GM18907 (cell line): Measurements from ENCODE around the gene NNAT.

Experiments used
- ATAC-seq: cut with Tn5 transposase; IDR thresholded peaks from one replicate; pipeline ENCODE4 v1.9.1; 2021; ENCODE audit warnings: mild to moderate bottlenecking, moderate library complexity; ENCODE audit not compliant: unreplicated experiment

NNAT gene

DNA sequence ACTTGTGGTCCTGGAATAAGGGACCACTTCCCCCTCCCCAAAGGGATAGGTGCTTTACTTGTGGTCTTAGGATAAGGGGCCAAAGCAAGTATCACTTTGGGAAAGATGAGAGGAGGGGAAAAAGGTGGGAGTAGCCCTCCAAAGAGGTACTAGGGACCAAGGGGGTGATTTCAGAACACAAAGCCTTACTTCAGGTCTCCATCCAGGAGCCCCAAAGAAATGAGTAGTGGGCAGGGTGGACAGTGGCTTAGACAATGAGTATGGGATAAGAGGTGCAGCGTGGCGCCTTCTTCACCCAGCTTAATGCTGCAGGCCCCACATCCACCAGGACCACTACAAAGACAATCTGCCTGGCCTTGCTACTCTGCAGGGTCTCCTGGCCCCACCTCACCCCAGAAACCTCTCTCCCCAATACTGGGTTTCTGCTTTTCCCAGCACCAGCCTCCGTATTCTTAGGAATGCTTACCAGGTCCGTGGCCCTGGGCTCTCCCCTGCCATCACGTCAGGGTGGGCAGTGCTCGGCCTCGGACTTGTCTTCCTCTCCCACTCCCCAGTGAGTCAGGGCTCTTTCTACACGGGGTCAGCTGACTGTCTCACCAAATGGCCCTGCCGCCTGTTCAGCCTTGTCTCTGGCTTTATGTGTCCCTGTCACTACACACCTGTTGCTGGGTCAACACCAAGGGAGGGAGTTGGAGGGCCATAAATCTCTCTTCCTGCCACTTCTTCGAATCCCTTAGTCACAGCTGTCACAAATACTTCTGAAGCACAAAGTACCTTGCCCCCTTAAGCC is 3.1 kb downstream of the NNAT start:
- no peak for ATAC-seq

DNA sequence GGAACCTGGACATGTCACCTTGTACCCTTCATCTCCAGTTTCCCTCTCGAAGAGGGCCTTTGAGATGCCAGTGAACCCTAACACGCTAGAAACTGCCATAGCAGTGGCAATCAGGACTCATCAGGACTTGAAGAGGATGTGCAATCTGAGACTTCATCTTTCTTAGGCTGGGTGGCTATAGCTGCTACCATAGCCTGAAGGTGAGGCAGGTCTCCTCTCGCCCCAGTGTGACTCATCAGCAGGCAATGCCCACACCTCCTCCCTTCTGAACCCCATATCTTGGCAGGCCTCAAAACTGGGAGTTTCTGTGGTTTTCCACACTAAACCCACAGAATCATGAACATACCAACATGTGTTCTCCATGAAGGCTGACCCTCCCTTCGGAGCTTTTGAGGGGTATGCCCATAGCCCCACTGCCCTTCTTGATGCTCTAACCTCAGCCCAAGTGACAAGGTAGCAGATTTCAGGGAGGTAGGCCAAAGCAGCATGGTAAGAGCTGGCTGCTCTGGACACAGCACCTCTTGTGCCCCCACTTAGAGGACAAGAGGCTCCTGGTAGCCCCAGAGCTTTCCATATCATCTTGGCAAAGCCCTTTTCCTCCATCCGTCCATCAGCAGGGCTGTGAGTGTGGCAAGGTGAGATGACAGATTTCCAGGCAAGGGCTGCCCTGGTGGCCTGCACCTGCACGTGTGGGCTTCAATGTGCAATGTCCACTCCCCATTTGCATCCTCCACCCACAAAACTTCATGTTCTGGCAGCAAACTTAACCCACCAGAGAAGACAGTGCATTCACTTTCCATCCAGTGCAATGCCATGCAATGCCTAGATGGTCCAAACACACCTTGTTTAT is 4.0 kb downstream of the NNAT start:
- no peak for ATAC-seq

DNA sequence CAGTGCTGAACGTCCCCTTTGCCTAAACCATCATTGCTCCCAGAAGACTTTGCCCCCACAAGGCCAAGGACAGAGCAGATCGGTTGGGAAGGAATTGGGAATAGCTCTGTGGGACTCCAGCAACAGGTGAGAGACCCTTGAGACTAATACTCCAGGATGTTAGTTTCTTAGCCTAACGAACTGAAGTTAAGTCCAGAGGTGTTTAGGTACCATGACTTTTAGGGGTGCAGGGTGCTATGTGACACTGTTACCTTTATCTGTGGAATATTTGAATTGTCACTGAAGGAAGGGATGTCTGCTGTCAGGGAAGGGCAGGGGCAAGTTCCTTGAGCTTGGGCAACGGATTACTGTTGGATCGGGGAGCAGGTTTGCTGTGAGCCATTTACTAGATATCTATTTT is 4.8 kb downstream of the NNAT start:
- ATAC-seq, result no peak

DNA sequence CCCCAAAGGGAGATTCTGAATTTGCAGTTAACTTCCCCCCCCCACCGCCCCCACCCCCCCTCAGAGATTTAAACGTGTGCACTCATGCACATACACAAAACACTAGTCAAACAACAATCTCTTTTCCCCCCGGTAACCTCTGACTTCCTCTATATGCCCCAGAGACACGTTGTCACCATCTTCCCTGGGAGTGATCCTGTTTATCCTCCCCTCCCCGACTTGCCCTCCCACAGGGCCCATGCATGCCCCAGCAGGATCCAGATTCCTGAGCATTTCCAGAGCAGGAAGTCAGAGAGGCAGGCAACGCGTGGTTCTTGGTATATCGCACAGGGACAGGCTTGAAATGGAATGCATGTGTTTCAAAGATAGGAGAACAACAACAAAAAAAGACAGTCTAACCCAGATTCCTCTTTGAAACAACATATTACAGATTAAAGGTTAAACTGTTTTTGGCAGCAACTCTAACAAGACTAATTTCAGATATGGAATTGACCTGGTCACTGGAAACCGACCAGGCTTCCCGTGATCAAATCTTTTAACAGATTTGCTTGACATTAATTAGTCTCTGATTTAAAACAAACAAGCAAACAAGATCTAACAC is 5.3 kb downstream of the NNAT start:
- ATAC-seq, result no peak

DNA sequence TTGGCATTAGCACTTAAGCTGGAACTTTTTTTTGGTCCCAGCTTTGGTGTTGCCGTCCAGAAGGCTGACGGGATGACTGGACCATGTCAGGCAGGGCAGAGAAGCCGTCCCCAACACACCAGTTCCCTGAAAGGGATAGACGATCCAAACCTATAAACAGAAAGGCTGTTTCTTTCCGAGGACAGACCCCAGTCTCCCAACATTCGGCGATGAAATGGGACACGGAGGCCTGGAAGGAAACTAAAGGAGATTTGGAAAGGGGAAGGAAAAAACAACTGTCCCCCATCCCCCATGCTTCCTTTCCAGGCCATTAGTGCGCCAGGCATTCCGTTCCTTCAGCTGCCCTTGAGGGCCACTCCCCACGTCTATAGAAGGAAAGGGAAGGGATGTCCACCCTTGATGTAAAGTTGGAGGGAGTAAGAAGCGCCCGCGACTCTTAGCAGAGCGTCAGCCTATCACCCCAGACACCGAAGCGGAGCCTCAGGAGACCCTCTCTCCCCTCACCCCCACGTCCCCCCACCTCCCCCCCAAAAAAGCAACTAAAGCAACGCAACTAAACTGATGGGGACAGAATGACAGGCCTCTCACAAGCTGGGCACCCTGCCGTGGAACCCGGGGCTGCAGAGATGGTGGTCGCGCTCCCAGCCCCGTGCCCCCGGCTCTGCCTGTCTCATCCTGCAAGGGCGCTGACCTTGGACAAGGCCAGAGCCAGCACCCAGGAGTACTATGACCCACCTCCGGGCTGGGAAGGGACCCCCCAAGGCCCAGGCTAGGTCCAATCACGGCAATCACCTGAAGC is 6.0 kb downstream of the NNAT start:
- ATAC-seq, result no peak

DNA sequence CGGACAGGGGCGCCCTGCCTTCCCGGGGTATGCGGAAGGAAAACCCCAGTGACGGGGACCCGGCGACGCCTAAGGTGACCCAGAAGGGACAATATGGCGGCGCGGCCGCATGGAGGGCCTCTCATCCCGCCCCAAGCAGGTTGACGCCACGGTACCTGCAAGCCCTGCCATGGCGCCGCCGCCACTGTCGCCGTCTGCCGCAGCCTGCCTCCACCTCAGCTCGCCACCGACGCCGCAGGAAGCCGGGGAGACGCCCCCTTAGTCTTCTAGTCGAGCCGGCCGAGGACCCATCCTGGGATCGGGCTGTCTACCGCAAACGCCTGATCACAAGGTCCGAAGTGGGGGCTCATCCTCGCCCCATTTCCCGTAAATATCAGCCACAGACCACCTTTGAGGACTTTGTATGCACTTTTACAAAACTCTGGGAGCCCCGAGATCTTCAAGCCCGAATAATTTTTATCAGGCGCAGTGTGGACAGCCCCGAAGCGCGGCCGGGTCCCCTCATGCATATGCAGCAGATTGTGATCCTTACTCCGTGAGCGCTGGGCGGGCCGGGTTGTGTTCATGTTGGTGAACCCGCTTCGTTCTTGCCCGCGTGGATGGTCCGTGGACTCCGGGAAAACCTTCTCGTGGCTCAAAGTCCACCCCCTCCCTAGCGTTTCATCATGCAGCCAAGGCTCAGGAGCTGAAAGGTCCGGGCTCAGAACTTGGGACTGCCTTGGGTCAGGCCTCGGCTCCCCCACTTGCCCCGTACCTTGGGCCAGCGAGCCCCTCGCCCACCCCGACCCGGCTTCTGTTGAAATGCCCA is 6.8 kb downstream of the NNAT start, which contains the start of gene BLCAP:
TSS of gene BLCAP (minus strand) at position 239 of the 808 bp plus-strand sequence. CDS start 8,702 bp downstream, outside the sequence.
- ATAC-seq, result peak; percentile 79

DNA sequence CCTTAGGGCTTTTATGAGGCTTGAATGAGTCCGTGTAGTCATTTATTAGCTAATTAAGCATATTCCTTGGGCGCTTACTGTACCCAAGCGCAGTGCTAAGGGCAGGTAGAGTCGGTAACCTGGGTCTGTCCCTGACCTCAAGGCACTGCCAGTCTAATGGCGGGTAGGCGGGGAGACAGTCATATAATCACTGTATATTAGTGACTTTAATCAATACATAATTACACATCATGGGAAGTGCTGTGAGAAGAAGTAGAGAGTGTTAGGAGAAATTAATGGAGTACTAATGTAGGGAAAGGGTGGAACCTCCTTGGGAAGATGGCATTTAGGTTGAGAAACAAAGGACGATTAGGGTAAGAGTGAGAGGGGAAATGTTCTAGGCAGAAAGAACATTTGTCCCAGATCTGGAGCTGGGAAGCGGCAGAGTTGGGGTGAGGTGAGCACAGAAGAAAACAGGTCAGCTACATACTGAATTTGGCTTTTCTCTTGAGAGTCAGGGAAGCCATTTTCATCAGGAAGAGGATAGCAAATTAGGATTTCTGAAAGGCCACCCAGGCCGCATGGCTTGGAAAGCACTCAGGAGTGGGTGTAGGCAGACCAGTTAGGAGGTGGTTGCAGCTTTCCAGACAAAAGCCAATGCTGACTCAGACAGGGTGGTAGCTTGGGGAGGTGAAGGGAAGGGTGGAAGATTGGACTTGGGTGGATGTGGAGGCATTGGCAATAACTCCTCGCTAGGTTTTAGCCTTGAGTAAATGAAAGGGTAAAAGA is 7.6 kb downstream of the NNAT start:
- ATAC-seq, result no peak

DNA sequence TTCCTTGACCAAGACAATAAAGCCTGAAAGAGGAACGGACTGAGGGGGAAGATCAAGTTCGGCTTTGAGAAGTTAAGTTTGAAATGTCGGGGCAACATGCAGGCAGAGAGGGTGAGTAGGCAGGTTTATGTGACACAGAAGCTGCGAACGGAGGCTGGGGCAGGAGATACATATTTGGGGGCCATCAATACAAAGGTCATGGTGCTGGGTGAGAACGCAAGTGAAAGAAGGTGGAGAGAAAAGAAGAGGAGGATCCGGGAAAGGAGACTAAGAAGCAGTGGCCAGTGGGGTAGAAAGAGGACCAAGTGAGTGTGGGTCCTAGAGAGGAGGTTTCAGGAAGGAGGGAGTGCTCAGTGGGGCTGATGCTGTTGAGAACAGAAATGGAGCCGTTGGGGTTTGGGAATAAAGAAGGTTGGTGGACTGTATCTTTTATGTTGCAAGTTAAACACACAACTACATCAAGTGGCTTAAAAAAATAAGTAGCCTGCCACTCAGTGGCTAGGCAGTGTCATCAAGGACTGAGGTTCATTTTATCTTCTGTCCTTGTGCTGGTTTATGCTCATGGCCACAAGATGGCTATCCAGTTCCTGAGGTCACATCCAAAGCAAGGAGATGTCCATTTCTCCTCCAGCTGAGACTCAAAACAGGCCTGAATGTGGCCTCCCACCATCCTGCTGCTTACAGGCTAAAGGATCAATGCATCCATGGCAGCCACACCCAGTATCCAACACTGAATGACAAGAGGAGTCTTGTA is 8.3 kb downstream of the NNAT start:
- ATAC-seq, result no peak

DNA sequence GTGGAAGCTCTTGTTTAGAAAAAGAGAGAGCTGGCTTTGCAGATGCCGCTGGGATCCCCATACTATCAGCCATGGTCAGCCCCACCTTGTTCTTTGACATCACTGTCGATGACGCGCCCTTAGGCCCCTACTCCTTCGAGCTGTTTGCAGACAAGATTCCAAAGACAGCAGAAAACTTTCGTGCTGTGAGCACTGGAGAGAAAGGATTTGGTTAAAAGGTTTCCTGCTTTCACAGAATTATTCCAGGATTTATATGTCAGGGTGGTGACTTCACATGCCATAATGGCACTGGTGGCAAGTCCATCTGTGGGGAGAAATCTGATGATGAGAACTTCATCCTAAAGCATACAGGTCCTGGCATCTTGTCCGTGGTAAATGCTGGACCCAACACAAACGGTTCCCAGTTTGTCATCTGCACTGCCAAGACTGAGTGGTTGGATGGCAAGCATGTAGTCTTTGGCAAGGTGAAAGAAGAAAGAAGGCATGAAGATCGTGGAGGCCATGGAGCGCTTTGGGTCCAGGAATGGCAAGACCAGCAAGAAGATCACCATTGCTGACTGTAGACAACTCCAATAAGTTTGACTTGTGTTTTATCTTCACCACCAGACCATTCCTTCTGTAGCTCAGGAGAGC is 9.0 kb downstream of the NNAT start:
- ATAC-seq, result no peak

DNA sequence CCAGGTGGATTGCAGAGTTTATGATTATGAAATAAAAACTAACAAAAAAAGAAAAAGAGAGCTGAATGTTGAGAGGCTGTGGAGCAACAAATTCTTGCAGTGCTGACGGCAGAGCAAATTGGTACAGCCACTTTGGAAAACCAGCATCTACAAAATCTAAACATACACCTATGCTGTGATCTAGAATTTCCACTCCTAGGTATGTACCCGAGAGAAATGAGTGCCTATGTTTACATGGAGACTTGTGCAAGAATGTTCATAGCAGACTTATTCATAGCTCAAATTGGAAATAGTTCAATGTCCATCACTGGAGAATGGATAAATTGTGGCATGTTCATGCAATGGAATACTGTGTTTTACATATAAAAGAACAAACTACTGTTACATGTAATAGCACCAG is 9.6 kb downstream of the NNAT start:
- ATAC-seq, result no peak

DNA sequence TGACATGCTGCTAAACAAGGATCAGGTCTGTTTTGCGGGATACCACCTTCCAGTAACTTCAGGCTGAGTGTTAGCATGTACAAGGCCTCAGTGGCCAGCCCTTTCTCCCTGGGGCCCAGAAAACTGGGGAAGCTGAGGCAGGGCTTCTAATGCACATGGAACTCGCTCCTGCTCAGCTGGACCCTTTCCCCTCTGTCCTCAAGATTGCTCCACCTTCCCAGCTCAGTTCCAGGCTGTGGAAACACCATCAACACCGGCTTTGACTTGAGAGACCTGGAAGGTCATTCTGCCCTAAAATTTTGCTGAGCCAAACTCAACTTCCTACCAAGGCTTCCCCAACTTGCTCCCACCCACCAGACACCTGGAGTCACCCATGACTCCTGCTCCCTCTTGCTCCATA is 10.8 kb downstream of the NNAT start:
- no peak for ATAC-seq

DNA sequence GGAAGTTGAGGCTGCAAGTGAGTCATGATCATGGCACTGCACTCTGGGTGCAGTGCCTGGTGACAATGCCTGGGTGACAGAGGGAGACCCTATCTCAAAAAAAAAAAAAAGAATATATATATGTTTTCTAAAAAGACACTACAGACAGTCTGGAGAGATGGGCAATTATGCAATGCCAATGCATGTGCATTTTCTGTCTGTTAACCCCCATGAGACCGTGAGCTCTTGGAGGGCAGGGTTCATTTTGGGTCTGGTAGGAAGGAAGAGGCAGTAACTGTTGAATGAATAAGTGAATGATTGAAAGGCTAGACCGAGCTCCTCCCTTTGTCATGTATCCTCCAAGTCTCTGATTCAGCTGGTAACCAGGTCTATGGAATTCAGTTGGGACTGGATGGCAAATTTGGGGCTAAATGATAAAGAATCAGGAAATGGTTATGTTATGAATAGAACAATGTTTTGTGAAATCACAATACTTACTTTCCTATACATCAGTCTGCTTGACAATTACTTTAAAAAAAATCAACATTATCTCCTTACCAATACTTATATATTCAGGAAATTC is 12.2 kb downstream of the NNAT start:
- no peak for ATAC-seq

DNA sequence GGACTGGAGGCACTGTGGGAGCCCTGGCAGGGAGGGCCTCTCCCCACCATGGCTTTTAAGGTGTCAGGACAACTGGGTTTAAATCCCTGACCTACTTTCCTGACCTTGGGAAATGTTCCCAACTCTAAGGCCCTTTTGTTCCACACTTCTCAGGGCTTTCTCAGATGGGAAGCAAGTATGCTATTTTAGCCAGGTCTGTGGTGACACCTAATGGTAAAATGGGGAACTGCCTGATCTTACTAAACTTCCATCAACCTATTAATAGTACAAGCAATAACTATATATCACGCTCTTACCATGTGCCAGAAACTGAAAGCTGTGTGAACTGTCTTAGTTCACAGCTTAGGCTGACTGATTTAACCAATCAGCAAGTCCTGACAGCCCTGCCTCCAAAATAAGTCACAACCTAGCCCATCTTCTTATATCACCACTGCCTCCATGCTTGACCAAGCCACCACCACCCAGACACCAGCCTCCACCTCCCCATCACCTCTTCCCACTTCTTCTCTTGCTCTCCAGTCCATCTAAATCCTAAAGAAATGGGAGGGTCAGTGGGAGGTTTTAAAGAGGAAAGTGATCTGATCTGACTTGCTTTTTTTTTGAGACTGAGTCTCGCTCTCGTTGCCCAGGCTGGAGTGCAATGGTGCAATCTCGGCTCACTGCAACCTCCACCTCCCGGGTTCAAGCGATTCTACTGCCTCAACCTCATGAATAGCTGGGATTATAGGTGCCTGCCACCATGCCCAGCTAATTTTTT is 13.5 kb downstream of the NNAT start:
- ATAC-seq, result peak; percentile 75

DNA sequence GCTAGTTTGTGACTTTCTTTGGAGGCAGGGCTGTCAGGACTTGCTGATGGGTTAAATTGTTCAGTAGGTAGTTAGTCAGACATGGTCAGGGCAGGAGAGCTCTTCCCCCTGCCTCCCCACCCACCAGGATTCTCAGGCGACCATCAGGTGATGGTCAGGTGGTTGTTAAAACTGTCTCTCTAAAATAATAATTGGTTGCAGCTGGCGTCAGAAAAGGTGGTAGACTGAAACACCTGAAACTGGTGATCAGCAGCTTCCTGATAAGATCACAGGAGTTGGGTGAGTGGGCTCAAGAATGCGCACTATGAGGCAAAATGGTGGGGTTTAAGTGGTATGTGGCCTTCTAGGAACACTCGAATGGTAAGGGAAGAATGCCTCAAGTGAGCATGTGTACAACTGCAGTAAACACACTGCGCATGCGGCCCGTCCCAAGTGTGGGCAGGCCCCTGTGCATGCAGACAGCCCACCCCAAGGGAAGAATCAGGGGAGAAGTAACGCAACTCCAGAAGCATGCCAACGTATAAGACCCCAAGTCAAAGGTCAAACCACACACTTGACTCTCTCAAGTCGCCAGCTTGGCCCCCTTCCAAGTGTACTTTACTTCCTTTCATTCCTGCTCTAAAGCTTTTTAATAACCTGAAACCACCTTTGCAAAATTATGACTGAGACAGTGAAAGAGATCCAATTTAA is 14.5 kb downstream of the NNAT start:
- ATAC-seq, result no peak

DNA sequence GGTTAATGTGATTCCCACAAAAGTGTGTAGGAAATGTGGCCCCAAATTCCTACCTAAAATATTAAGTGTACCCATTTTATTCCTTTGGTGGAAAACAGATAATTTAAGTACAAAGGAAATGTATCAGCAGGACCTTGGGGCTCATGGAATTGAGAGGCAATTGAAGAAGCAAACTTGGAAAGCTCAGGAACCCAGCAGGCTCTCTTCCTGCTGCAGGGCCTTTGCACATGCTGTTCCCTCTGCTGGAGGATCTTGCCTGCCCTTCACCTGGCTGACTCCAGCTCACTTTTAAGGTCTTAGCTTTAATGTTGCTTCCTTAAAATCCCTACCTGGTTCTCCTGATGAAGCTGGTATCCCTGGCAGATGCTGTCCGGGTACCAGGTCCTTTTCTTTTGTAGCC is 16.5 kb downstream of the NNAT start:
- no peak for ATAC-seq

DNA sequence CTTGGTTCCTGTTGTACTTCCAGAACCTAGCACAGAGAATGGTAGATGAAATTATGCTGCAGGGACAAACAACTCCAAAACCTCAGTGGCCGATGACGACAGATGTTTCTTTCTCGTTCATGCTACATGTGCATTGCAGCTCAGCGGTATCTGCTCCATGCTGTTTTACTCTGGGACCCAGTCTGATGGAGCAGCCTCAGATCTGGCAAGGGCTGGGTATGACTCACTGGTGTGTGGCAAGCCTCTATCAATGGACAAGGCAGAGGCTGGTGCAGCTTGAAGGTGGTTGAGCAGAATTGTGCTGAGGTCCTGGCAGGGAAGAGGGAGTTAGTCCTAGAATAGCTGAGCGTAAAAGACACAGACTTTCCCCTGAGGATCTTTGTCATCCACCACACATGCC is 17.0 kb downstream of the NNAT start:
- ATAC-seq, result no peak

DNA sequence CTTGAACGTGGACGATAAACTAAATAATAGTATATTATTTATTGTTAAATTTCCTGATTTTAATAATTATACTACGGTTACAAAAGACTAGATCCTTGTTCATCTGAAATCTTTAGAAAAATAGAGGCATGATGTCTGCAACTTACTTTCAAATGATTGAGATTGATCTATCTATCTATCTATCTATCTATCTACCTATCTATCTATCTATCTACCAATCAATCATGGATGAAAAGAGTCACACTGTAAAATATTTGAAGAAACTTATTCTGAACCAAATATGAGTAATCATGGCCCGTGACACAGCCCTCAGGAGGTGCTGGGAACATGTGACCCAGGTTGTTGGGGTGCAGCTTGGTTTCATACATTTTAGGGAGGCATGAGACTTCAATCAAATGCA is 18.4 kb downstream of the NNAT start:
- no peak for ATAC-seq
